GM19043 (cell line): Measurements from ENCODE around the gene THSD4.

Experiments
- ATAC-seq: cut with Tn5 transposase; IDR thresholded peaks from one replicate; pipeline ENCODE4 v1.9.1; 2021; ENCODE audit warnings: low read depth; ENCODE audit not compliant: unreplicated experiment

THSD4 gene

DNA sequence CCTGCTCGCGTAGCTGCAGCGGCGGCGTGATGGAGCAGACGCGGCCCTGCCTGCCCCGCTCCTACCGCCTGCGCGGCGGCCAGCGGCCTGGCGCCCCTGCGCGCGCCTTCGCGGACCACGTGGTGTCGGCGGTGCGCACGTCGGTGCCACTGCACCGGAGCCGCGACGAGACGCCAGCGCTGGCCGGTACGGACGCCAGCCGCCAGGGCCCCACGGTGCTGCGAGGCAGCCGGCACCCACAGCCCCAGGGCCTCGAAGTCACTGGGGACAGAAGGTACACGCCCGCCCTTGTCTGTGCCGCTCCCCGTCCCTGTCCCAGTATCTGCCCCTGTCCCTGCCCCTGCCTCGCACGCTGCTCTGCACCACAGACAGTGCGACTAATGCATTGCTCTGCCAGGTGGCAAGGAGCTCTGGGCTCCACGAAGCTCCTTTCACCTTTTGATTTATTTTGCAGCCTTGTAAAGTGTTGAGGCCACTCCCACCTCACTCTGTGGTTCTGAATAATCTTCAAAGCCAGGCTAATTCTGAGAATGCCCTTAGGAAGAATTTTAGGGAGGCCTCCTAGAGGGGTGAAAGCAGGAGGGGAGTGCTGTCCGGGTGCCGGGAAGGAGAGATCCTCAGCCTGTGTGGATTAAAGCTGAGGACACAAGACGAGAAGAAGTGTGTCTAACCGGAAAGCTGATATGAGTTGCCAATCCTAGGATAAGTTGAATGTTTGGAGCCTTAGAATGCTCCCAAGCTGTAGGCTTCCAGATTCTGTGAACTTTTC, 100.0 kb downstream of the THSD4 start:
- ATAC-seq: no peak

DNA sequence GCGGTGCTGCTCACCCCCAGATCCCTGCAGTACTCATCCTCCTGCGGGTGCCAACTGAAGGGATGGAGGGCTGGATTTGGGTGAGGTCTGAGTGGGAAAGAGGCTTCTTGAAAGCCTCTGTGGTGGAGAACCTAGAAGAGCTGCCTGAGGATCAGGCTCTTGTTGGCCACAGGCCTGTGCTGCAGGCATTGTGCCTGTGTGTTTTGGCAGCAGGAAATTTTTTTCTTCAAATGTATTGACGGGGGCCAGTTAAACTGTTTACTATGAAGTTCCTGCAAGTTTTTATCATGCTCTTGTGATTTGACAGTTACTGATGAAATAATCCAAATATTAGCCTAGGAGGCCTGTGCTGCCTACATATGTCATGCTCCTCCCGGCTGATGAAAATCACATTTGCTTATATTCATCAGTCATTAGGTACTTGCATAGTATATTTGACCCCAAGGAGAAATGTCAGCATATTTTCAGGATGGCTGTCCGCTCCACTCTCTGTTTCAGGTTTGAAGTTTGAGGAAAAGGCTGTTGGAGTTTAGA, 103.1 kb downstream of the THSD4 start:
- ATAC-seq: no peak

DNA sequence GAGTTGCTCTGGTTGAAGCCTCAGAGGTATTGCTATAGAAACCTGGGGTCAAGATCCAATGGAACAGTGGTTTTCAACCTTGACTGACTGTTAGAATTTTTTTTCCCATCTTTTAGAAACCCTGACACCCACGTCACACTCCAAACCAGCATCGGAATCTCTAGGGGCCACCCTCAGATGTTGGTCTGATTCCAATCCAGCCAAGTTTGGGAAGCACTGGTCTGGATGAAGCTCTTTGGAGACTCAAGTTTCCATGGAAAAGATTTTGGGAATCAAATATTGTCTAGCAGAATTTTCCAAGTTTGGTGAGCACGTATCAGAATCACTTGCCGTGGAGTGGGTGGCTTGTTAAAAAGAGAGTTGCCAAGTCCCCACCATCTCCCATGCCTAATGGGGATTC, 103.8 kb downstream of the THSD4 start:
- ATAC-seq: no peak

DNA sequence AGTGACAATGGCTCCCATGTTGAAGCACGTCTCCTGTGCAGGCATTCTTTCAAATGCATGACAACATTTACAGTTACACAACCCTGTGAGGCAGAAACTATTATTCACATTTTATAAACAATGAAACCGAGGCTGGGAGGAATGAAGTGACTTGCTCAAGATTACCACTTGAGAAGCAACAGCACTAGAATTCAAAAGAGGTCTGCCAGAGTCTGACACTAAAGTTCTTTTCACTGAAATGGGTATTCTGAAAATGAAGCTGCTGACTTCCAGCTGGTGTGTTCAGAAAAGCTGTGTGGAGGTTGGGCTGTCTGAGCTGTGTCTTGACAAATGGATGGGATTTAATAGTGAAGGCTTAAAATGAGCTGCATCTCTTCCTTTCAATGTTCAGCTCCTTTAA, 104.4 kb downstream of the THSD4 start:
- no peak for ATAC-seq

DNA sequence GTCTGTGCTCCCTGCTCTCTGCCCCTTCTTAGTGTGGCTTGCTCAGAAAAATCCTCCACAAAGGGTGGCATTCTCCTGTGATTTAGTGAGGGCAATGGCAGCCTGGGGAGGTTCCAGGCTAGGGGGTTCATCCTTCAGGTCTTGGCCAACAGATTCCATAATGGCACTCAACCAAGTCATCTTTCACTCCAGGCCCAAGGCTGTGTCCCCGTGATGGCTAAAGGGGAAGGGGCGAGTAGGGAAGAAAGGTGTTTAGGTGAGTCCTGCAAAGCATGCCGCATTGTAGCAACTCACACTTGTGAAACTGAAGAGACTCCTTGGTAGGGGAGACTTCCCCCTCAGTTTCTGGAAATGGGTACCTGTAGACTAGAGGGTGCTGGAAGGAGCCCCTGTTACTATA, 105.6 kb downstream of the THSD4 start:
- no peak for ATAC-seq

DNA sequence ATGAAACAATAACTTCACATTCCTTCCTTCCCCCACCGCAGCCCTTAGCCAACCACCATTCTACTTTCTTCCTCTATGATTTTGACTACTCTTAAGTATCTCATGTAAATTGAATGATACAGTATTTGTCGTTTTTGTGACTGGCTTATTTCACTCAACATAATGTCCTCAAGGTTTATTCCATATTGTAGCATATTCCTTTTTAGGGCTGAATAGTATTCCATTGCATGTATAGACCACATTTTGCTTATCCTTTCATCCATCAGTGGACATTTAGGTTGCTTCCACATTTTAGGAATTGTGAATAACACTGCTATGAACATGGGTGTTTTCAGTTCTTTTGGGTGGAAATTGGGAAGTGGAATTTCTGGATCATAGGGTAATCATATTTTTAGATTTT, 106.1 kb downstream of the THSD4 start:
- ATAC-seq: no peak

DNA sequence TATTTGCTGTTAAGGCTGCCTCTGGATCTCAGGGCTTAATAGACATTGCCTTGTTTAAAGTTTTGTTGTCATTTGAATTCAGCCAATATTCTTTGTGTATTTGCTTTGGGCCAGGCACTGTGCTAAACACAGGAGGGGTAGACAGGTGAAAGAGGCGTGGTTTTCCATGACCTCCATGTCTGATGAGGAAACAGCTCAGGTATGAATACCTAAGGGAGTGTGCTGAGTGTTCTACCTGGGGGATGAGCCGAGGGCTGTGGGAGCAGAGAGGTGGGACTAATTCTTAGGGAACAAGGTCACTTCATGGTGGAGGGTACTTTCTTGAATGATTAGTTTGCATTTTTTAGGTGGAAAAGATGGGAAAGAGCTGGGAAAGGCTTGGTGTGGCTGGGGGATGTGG, 108.2 kb downstream of the THSD4 start:
- no peak for ATAC-seq

DNA sequence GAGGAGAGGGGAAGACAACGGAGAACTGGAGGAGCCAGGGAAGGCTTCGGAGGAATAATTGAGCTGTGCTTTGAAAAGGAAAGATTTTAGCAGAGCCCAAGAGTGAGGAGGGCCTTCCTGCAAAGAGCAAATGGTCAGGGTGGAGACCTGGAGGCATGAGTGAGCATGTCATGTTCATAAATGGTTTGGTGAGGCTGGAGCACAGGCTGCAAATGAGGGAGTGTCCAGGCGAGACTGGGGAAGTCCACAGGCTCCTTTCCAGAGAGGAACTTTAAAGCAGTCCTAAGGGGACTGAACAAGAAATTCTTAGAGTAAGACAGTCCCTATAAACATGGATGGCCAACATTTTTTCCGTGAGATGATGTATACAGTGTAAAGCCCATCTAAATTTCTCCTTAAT, 108.8 kb downstream of the THSD4 start:
- no peak for ATAC-seq

DNA sequence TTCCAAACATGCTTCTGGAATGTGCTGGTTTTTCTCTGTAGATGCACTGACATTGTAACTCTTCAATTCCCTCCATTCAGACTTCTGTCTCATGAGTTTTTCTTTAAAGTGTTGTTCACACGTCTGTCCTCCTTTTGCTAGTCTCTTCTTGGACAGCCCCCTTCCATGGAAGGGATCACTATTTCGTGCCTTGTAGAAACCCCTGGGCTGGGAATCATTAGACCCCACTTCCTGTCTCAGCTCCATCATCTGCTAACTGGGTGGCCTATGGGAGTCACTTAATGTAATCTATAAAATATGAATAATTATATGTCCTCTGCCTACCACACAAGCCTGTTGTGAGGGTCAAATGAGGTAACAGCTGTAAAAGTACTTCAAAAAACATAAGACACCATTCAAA, 110.6 kb downstream of the THSD4 start:
- ATAC-seq: no peak

DNA sequence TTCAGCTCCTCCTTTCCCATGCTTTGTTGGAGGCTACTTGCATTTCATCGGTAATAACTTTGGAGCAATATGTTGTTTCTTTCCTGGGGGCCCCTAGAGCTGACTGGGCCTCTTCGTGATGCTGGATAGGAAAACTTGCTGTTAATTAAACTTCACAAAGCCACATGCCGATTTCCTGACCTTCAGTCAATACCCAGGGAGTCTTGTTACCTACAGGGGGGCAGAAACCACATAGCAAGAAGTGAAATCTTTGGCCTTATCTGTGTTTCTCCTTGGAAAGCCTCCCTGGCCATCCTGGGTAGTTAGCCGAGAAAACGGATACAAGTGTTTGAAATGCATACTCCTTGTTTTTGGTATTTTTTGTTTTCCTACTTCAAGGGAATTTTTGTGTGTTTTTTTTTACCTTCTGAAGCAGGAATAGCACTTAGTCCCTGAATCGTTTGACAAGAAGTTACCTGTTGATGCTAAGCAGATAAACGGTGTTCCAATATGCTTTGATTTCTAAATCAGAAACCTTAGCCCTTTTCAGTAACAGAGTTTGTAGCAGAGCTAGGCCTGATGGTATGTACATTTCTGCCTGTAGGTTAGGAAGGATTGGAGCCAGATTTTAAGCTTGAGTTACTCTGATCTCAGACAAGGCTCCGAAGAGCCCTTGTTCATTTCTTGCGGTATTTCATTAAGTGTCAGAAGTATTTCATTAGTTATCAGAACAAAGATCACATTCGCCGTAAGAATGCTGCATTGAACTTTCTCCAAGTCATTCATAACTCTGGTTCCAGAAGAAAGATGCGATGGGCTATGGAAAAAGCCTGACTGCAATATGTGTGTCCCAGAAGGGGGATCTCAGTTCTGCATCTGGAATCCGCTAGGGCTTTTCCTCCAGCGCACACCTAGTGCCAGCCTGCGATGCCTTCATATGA, 111.5 kb downstream of the THSD4 start:
- ATAC-seq: no peak

DNA sequence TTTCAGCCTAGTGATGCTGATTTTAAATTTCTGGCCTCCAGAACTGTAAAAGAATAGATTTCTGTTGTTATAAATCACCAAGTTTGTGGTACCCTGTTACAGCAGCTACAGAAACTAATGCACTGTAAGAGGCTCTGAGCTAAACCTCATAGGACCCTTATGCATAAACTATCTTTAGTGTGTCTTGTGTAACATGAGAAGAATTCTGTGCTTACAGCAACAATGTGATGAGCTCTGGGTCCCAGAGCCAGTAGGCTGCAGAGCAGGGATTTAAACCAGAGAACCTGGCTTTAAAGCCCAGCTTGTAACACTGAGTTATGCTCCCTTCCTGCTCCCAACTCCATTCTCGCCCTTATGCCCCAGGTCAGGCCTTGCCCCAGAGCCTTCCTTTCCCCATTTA, 113.1 kb downstream of the THSD4 start:
- no peak for ATAC-seq

DNA sequence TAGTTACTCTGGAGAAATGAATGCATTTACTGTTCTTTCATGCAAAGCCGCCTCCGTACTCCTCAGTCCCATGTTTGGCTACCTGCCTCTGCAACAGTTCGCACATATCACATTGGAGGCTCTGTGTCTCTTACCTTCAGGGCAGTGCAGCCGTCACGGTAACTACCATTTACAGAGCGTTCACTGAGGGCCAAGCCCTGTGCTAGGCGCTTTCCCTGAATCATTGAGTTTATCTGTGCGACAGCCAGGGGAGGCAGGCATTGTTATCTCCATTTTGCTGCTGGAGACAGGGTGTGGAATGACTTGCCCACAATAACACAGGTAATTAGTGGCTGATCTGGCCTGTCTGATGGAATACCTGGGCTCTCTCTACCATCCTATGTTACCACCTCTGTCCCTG, 115.0 kb downstream of the THSD4 start:
- no peak for ATAC-seq

DNA sequence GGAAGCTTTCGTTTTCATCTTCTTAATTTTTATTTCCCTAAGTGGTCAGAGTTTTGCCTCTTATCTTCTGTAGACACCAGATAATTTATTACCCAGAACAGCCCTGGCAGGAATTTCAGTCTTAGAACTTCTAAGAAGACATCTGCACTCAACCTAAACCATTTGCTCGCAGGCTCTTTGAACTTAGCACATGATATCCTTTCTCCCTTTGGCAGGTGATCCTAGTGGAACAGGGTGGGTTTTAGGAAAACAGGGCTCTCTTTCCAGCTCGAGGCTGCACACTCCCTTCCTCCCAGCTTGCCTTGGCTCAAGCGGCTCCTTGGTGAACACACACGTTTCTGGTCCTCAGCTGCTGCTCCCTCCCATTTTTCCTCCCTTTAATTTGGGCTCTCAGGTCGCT, 116.5 kb downstream of the THSD4 start:
- ATAC-seq: no peak

DNA sequence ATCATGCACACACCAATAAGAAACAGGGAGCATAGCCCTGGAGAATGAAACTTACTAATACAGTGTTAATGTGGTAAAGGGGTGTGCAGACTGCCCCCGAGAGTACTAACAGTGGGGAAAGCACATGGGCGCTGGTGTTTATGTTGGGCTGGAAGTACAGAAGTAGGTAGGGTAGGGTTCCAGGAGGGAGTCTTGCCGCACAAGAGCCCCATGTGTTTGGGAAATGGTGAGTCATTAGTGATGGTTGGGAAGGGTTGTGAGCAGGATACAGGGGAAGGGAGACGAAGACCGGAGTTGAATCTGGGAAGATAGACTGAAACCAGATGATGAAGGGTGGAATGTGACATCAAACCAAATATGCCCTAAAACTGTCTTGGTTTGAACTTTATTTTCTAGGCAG, 117.1 kb downstream of the THSD4 start:
- no peak for ATAC-seq

DNA sequence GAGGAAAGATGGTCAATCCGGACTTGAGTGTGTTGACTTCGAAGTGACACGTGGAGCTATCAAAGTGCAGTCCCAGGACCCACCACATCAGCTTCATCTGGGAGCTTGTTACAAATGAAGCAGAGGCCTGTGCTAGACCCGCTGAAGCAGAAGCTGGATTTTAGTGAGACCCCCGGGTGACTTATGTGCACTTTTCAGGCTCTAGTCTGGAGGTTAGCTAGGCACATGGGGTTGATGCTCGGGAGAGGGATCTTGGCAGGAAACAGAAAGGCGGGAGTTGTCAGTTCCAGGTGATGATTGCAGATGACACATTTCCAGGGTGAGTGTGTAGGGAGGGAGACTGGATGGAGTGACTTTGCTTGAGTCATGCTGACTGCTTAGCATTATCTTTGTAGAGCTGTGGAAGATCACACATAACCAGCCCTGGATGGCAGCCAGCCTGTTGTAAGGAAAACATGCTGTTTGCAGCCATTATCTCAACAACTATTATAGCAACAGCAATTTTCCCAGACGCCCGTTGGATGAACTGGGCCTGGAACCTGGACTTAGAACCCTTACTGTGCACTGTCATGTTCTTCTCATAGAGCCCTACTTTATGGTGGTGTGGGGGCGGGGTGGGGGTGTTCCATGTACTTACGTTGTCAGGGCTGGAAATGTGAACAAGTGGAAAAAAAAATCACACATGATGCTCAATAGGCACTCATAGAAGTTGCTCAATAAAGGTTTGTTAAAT, 122.4 kb downstream of the THSD4 start:
- ATAC-seq: no peak

DNA sequence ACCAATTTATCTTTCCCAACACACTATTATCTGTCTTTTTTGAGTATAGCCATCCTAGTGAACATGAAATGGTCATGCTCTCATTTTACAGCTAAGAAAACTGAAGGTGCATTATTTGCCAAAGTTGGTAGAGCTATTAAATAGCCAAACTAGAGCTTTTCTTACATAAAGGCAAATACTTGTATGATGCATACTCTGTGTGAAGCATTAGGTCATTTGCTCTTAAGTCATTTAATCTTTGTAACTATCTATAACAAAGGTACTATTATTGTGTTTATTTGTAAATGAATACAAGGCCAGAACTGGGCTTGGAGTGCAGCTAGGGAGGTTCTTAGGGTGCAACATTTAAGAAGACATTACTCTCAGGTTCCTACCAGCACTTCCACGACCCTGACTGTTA, 123.7 kb downstream of the THSD4 start:
- no peak for ATAC-seq

DNA sequence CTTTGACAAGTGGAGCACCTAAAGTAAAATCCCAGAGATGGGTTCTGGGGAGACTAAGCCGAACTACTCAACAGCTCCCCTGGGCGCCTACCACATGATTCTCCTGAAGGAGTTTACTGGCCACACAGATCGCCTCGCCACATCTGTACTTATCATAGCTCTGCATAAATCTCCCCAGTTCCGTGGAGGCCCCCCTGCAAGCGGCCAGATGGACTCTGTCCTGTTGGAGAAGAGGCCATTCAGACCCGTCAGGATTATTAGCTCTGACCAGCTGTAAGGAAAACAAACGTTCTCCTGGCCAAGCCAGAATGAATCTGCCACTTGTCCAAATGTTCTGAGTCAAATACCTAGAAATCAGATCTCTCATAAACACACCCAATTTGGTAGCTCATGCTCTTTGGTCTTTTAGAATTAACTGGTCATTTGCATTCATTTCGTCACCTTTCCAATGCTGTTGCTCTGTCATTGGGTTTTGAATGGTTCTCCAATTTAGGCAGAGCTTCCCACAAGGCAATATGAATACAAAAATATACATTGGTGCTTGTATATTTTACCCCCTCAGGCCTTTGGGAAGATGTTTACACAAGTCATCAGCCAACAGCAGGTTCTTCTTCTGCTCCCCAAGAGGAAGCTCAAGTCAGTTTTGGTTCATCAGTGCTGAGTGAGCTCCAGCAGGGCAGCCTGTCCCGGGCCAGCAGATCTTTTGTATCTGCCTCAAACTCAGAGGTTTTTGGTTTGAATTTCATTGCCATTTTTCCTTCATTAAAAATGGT, 124.5 kb downstream of the THSD4 start:
- ATAC-seq: no peak

DNA sequence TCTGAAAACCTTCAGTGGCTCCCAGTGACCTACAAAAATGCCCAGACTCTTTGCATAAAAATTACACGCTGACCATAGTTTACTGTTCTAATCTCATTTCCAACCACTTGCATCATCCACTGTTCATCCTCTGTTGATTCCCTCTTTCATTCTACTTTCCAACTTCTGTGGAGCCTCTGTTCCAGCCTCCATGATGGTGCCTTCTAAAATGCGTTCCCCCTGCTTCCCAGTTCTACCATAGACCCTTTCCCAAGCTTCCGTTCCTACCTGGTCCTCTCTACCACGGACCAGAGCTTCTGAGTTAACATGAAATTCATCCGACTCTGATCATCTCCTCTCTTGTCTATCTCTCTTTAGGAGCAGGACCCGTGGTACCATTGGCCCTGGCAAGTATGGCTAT, 127.0 kb downstream of the THSD4 start:
- no peak for ATAC-seq

DNA sequence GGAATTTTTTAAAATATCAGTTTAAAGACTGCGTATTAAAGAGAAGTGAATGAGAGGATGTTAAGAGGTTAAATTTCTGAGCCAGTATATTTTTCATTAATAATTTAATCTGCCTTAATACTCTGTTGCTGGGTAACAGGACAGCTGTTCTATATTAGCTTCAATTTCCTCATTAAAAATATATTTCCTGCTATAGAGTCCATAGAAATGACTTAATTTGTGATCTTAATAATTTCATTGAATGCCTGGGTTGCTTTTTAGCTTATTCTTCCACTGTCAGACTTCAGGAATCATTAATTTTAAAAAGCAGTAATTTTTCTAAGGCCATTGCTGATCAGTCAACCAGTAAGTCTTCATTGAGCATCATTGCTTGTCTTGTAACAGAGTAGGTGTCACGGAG, 129.0 kb downstream of the THSD4 start:
- no peak for ATAC-seq

DNA sequence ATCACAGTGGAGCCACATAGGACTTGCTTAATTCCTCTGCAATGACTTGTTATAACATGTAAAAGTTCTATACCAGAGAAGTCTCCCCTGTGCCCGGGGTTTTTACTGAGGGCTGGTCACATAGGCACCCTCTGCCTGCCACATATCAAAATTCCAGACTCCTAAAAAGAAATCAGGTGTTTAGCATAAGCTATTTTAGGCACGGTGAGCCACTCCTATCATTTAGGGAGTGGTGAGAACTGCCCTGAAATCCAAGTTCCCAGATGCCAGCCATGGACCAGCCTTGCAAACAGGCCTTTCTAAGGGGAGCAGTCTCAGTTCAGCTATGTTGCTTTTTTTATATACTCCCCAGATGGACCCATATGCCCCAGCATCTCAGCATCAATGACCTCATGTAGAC, 130.3 kb downstream of the THSD4 start:
- no peak for ATAC-seq
